Uterus (tissue), 2 donors: ENCODE data around the gene COL27A1.

Source experiments
- POLR2A ChIP-seq, 2 donors: fragments of 450-650 bp; IDR thresholded peaks; one replicate each; pipeline ENCODE4 v1.6.1; 2016; ENCODE audit warnings: antibody characterized with exemption in 2 of 2, mild to moderate bottlenecking in 1 of 2, moderate library complexity in 1 of 2
- TF ChIP-seq, protein P1 (sequence below), 4 experiments: fragments of 200-600 bp in 2 of 4; fragments of 450-650 bp in 2 of 4; sonication (generic) in 2 of 4; IDR thresholded peaks; one replicate each; pipeline ENCODE4 v1.5.1; 2016 to 2019; ENCODE audit warnings: antibody characterized with exemption in 4 of 4, mild to moderate bottlenecking in 2 of 4, moderate library complexity in 1 of 4

GRCh38 chr9:114261026-114261425 is 105.7 kb downstream of the COL27A1 start:
- TF ChIP-seq, protein P1, sequence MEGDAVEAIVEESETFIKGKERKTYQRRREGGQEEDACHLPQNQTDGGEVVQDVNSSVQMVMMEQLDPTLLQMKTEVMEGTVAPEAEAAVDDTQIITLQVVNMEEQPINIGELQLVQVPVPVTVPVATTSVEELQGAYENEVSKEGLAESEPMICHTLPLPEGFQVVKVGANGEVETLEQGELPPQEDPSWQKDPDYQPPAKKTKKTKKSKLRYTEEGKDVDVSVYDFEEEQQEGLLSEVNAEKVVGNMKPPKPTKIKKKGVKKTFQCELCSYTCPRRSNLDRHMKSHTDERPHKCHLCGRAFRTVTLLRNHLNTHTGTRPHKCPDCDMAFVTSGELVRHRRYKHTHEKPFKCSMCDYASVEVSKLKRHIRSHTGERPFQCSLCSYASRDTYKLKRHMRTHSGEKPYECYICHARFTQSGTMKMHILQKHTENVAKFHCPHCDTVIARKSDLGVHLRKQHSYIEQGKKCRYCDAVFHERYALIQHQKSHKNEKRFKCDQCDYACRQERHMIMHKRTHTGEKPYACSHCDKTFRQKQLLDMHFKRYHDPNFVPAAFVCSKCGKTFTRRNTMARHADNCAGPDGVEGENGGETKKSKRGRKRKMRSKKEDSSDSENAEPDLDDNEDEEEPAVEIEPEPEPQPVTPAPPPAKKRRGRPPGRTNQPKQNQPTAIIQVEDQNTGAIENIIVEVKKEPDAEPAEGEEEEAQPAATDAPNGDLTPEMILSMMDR (IDR thresholded peaks at IDR 0.05) = no peak
- no peak for TF ChIP-seq POLR2A (IDR thresholded peaks at IDR 0.05)
